ENCODE results near the gene RYR2.
"Not testable (repeated sequence)": the region's sequence is repeated elsewhere in the genome, so short reads cannot be mapped to it uniquely, and the experiment has no call there.

The RYR2 gene

GRCh38 chr1:237817277-237817676, 775.3 kb downstream of the RYR2 start:
- no peak for DNase-seq

DNA sequence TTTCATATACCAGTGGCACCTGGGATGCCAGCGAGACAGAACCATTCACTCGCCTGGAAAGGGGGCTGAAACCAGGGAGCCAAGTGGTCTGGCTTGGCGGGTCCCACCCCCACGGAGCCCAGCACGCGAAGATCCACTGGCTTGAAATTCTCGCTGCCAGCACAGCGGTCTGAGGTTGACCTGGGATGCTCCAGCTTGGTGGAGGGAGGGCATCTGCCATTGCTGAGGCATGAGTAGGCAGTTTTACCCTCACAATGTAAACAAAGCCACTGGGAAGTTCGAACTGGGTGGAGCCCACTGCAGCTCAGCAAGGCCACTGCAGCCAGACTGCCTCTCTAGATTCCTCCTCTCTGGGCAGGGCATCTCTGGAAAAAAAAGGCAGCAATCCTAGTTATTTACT, 778.6 kb downstream of the RYR2 start:
- not testable (repeated sequence) for DNase-seq

DNA sequence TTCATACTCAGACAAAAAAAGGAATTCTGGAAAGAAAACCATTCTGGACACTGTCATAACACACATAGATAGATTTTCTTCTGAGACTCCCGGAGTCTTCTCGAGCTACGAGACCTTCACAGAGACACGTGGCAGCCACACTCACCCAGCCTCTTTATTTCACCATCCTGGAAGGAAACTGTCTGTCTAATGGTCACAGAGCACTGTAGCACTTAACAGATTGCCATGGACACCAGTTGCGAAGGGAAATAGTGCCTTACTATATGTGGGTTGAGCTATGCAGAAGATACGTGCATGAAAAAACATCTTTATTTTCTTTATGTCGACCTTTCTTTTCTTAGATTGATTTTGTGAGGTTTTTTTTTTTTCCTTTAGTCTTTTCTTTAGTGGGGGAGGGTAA, 790.9 kb downstream of the RYR2 start:
- DNase-seq = no peak

DNA sequence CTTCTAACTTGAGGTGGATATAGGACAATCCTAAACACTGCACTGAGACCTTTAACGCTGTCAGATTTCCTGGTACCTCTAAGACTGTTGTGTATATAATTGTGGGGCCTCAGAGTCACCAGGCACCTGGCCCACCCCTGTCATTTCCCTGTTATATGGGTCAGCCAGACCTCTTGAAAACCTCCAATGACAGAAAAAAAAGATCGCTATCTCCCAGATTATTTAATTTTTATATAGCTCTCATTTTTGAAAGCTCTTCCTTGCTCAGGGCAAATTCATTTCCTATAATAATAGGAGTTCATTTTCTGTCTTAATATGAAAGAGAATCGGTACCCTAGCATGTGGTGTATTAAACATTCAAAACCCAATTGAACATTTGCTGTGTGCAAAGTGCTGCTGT, 792.1 kb downstream of the RYR2 start:
- DNase-seq = no peak

- DNase-seq = no peak
These were observed 792.5 kb downstream of the RYR2 start for GRCh38 chr1:237834461-237834860.

GRCh38 chr1:237838320-237838719, 796.3 kb downstream of the RYR2 start:
- DNase-seq = no peak

- no peak for DNase-seq
These were observed 797.0 kb downstream of the RYR2 start for GRCh38 chr1:237838904-237839534.

DNA sequence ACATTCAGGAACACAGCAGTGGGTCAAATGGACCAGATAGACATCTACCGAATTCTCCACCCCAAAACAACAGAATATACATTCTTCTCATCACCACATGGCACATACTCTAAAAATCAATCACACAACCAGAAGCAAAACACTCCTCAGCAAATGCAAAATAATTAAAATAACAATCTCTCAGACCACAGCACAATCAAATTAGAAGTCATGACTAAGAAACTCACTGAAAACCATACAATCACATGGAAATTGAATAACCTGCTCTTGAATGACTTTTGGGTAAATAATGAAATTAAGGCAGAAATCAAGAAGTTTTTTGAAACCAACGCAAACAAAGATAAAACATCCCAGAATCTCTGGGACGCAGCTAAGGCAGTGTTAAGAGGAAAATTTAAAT, 799.5 kb downstream of the RYR2 start:
- DNase-seq = no peak

- DNase-seq = not testable (repeated sequence)
These were observed 801.5 kb downstream of the RYR2 start for GRCh38 chr1:237843516-237843915.

DNA sequence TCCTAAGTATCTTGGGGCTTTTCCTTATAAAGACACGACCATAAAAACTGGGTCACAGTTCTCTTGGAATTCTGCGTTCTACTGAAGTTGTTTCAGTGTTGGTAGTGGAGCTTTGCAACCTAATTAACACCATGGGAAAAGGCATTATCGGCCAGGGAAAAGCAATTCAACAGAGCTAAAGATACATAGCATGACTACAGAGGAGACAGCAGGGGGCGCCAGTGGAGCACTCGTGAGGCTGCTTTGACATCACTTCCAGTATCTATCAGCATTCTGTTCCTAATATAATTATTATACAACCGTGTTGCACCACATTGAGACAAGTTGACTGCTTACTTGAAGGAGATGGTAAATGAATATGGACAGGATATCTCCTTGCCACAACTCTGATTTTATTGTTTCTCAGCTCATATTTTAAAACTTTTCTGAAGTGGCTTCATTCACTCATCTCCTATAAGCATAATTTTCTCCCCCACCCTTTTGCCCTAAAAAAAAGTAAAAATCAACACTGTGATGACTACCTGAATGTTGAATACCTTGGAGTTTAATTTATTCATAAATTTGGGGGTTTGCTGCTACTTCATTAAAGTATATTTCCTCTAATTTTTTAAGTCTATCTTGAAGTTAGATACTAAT, 809.3 kb downstream of the RYR2 start:
- peak; percentile 38 for DNase-seq

DNA sequence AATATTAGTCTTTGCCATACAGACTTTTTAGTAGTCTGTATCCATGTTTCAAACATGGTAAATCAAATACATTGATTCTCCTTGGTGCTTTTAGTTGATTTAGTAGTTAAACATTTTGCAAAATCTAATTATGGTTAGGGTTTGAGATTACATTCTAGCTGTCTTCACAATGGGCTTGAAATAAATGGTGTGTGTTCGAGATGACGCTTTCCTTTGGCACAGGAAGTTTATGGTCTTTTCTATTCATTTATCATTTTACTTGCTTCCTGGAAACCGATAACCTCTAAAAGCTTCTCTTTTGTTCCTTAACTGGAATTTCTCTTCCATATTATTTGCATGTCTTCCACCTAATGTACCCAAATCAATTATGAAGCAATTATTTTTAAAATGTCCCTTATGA, 810.4 kb downstream of the RYR2 start:
- DNase-seq = no peak

GRCh38 chr1:237857455-237857854, 815.5 kb downstream of the RYR2 start:
- DNase-seq = no peak

- DNase-seq = no peak
These were observed 817.0 kb downstream of the RYR2 start for GRCh38 chr1:237858992-237859391.

DNA sequence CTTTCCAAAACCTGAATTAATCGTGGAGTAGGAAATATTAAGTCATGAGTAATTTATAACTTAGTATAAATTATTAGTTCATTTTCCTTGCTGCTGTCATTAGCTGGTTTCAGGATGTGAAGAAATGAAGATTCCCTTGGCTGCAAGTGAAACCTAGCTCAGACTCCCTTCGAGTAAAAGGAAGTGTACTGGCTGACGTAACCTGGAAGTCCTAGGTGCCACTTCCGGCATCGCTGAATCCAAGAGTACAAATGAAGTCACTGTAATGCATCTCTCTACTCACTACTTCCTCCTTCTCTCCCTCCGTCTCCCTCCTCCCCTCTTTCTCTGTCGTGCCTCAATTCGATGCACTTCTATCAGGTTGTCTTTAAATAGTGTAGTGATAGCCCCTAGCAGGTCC, 820.0 kb downstream of the RYR2 start:
- DNase-seq = no peak

GRCh38 chr1:237863234-237863633, 821.2 kb downstream of the RYR2 start:
- DNase-seq = no peak

DNA sequence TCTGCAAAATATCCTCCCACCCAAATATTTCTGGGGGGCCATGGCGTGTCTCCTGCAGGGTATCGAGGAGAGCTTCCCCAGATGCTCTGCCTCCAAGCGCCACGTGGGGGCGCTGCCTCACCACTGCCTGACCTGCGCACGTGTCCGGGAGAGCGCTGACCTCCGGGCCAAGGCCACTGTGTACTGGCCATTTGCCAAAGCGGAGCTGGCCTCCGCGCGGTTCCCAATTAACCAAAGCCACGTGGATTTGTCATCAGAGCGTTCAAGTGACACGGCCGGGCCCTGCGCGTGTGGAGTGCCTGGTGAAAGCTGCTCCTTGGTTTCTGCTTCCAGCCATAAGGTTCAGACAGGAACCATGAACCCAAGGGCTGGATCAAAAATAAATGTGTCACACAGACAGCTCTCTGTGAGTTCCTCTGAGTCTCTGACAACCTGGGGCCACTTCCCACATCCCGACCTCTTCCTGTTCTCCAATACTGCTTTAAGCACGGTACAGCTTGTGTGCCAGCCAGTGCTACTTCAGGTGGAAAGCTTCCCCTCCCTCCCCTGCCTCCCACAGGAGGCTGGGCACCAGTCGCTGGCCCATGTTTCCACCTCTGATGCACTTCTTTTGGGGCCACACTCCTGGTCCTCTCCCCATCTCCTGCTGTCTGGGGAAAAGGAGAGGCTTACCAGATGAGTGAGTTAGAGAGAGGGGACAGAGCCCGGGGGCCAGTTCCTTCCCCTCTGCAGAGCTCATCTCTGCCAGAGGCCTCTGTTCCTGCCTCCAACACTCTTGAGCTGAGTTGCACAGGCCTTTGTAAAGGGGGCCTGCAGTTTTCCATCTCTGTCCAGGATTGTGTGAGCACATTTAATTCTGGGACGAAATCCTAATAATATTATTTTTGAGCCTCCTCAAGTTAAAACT, 822.6 kb downstream of the RYR2 start:
- DNase-seq = peak; percentile 68

DNA sequence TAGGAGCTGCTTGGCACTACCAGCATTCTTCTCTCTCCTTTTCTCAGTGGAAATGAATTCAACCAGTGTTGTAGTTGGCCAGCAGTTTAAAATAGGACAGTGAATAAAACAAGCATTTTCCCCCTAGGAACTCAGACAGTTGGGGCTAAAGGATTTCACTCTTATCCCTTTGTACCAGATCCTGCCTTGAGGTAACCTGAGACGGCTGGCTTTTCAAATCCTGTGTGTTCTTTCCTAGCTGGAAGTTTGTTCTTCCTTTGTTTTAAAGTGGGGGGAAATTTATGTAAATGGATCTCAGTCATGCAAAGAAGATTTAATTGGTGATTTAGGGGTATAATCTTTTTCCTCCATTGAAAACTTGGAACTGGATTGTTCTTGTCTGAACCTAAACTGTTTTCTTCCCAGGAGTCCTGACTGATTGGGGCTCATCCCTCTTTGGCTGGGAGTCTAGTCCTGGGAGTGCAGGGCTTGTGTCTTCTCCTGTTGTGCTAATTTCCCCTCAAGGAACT, 825.5 kb downstream of the RYR2 start:
- DNase-seq = no peak

GRCh38 chr1:237868817-237869600, 827.0 kb downstream of the RYR2 start:
- no peak for DNase-seq

GRCh38 chr1:237873487-237874211, 831.7 kb downstream of the RYR2 start:
- DNase-seq = no peak

DNA sequence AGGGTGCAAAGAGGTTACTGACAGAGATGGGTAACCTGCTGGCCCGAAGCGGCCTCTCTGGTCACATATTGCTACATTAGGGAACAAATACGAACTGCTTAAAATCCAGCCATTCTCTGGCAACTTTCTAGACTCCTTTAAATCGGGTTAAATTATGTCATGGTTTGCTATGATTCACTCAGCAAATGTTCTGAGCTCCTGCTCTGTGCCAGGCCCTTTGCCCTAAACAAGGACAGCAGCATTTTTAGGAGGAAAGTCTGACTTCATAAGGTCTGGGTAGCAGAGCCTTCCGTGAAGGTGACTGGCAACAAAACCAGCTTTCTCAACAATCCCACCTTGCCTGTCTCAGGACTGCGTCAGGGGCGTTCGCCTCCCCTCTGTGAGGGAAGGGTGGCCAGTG, 833.3 kb downstream of the RYR2 start:
- no peak for DNase-seq

GRCh38 chr1:237877631-237878030, 835.6 kb downstream of the RYR2 start:
- DNase-seq = no peak

DNA sequence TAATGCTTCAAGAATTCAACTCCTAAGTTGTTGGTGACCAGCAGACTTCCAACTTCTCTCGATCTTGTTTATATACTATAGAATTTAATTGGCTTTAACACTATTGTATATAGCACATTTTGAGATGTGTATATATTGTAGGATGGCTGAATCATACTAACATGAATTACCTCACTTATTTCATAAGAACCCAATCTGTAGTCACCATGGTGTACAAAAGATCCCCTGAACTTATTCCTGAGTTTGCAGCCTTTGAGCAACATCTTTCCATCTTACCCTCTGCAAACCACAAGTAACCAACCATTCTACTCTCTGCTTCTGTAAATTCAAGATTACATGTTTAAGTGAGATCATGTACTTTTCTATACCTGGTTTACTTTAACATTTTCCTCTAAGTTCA, 836.4 kb downstream of the RYR2 start:
- DNase-seq = no peak
